ENCODE data around the gene TSC1.

DNA sequence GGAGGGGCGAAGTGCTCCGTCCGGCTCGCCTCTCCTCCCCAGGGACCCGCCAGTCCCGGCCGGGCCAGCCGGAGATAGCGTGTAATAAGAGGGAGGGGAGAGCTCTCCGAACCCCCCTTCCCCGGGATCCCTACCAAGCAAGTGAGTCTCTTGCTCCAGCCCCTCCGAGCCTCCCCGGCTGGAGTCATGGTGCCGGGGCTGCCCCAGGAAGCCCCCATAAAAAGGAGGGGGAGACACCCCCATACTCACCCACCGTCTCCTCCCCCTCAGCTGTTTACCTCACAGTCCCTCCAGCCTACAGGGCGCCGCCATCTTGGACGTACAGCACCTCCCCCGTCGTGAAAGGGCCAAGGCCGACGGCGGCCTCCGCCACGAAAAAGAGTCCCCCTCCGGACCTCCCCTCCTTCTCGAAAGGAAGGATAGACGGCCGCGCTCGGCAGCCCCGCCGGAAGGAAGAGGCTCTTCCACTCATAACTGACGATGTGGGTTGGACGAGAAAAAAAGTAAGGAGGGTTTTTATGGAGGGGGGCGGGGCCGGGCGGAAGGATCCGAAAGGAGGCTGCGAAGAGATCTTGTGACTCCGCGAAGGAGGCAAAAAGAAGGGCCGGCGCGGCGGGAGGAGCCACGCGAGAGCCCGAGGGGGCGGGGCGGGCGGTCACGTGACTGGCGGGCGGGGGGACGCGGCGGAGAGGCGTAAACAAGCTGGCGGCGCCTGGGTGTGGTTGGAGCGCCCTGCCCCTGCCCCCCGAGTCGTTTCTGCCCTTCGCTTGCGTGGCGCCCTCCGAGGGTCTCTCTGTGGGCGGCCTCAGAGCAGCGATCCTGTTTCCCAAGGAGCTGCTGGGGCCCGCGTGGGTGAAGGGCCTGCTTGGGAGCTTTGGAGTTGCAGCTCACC lies at the start of gene TSC1:
- TF ChIP-seq, protein P1, sequence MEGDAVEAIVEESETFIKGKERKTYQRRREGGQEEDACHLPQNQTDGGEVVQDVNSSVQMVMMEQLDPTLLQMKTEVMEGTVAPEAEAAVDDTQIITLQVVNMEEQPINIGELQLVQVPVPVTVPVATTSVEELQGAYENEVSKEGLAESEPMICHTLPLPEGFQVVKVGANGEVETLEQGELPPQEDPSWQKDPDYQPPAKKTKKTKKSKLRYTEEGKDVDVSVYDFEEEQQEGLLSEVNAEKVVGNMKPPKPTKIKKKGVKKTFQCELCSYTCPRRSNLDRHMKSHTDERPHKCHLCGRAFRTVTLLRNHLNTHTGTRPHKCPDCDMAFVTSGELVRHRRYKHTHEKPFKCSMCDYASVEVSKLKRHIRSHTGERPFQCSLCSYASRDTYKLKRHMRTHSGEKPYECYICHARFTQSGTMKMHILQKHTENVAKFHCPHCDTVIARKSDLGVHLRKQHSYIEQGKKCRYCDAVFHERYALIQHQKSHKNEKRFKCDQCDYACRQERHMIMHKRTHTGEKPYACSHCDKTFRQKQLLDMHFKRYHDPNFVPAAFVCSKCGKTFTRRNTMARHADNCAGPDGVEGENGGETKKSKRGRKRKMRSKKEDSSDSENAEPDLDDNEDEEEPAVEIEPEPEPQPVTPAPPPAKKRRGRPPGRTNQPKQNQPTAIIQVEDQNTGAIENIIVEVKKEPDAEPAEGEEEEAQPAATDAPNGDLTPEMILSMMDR (conservative IDR thresholded peaks at IDR 0.05): no peak
- no peak for TF ChIP-seq ZFX (IDR thresholded peaks at IDR 0.05)
